ENCODE results near the gene MB21D2.
A peak's percentile ranks its signal among the peaks of the same experiment; 100 is the strongest.
"Not testable (repeated sequence)": the region's sequence is repeated elsewhere in the genome, so short reads cannot be mapped to it uniquely, and the experiment has no call there.

The MB21D2 gene

GRCh38 chr3:192860454-192860853, 57.2 kb downstream of the MB21D2 start:
- DNase-seq (ENCODE audit: low read depth, low spot score) = no peak

GRCh38 chr3:192858849-192859585, 58.6 kb downstream of the MB21D2 start:
- DNase-seq (ENCODE audit: low read depth, low spot score) = no peak

GRCh38 chr3:192857260-192857661, 60.4 kb downstream of the MB21D2 start:
- DNase-seq (ENCODE audit: low read depth, low spot score) = no peak

GRCh38 chr3:192855434-192855833, 62.2 kb downstream of the MB21D2 start:
- no peak for DNase-seq (ENCODE audit: low read depth, low spot score)

GRCh38 chr3:192851821-192852372, 65.8 kb downstream of the MB21D2 start:
- peak; percentile 31 for DNase-seq (ENCODE audit: low read depth, low spot score)

GRCh38 chr3:192850451-192850981, 67.1 kb downstream of the MB21D2 start:
- DNase-seq (ENCODE audit: low read depth, low spot score) = no peak

- DNase-seq (ENCODE audit: low read depth, low spot score) = not testable (repeated sequence)
These were observed 67.8 kb downstream of the MB21D2 start for GRCh38 chr3:192849821-192850220.

- no peak for DNase-seq (ENCODE audit: low read depth, low spot score)
These were observed 69.1 kb downstream of the MB21D2 start for GRCh38 chr3:192848371-192849233.

GRCh38 chr3:192847941-192848340, 69.7 kb downstream of the MB21D2 start:
- DNase-seq (ENCODE audit: low read depth, low spot score) = no peak

GRCh38 chr3:192845526-192845855, 72.2 kb downstream of the MB21D2 start:
- no peak for DNase-seq (ENCODE audit: low read depth, low spot score)

- no peak for DNase-seq (ENCODE audit: low read depth, low spot score)
These were observed 72.7 kb downstream of the MB21D2 start for GRCh38 chr3:192844836-192845525.

- no peak for DNase-seq (ENCODE audit: low read depth, low spot score)
These were observed 73.2 kb downstream of the MB21D2 start for GRCh38 chr3:192844486-192844765.

GRCh38 chr3:192843723-192844485, 73.8 kb downstream of the MB21D2 start:
- no peak for DNase-seq (ENCODE audit: low read depth, low spot score)

- no peak for DNase-seq (ENCODE audit: low read depth, low spot score)
These were observed 74.5 kb downstream of the MB21D2 start for GRCh38 chr3:192843119-192843518.

GRCh38 chr3:192842711-192843110, 74.9 kb downstream of the MB21D2 start:
- DNase-seq (ENCODE audit: low read depth, low spot score) = no peak

- DNase-seq (ENCODE audit: low read depth, low spot score) = no peak
These were observed 75.5 kb downstream of the MB21D2 start for GRCh38 chr3:192842138-192842537.

- no peak for DNase-seq (ENCODE audit: low read depth, low spot score)
These were observed 76.2 kb downstream of the MB21D2 start for GRCh38 chr3:192841428-192841827.

- DNase-seq (ENCODE audit: low read depth, low spot score) = no peak
These were observed 77.4 kb downstream of the MB21D2 start for GRCh38 chr3:192840143-192840836.

- DNase-seq (ENCODE audit: low read depth, low spot score) = no peak
These were observed 81.5 kb downstream of the MB21D2 start for GRCh38 chr3:192835818-192836815.
